ENCODE measurements around the gene RXRA. TPM values are rescaled to one million over a fixed set of nuclear protein-coding genes. Genes with fewer than 3 reads are reported as not detected.

The RXRA gene
- polyA plus RNA-seq, 1 of the 3 experiments (the other 2 are of a cell fraction): 7.6 TPM

DNA sequence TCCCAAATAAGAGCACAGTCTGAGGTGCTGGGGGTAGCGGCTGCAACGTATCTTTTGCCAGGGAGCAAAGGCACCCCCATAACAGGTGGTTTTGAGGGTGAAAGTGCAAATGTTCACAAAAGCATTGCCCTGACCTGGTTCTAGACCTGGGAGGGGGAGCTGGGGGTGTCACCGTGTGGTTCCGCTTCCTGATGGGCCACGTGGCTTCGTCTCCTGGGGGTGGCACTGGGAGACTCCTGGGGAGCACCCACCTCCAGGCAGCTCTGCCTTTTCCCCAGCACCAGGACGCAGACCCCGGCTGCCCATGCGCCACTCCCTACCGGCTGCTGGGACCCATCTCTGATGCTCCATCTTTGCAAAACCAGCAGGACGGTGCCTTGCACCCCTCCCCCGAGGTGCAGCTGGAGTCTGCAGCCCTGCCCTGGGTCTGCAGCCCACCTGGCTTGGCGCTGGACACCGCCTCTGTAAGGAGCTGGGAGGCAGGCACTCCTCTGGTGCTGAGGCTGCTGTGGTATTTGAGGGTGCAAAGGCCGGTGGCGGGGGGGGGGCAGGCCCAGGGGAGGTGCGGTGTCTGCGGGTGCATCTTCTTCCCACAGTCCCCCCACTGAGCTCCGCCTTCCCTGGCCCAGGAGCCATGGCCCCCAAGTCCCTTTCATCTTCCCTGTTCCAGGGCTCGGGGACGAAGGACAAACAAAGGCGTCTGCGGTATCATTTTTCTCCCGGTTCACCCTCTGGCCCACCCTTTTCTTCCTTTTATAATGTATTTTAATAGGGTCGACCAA is 29.8 kb upstream of the RXRA start:
- POLR2A ChIA-PET: no interaction called here
- Histone ChIP-seq H4K20me1 (ENCODE audit: insufficient read depth) (no peaks in the 10 kb centered on the region), H3K4me1 (ENCODE audit: control insufficient read depth in 1 of 2, insufficient read depth in 2 of 2, low read depth in 1 of 2, low read length in 1 of 2) (peaks cover 3 to 38% of the 10 kb centered on the region in 2 experiments; a peak in 1 of 4 replicates), H3K36me3 (replicated peaks in 1 of 2; ENCODE audit: control insufficient read depth in 1 of 2, insufficient read depth in 2 of 2, low read length in 1 of 2) (no peaks in the 10 kb centered on the region), H3K27me3 (ENCODE audit: insufficient read depth) (peaks cover 6% of the 10 kb centered on the region; the same call in 1 of the 2 replicates), H3K27ac (ENCODE audit: low read depth in 2 of 2, low read length in 1 of 2) (no peak overlapping the region), H3K79me2 (ENCODE audit: insufficient read depth) (no peaks in the 10 kb centered on the region), H3K4me2 (no peak overlapping the region), H3K4me3 (ENCODE audit: low read depth in 2 of 2, low read length in 1 of 2) (no peak overlapping the region), H3K9me3 (no peaks in the 10 kb centered on the region), H3F3A (replicated peaks; ENCODE audit: insufficient read depth) (no peaks in the 10 kb centered on the region), H3K9ac (no peak overlapping the region), H3K9me2 (no peaks in the 10 kb centered on the region), H2AFZ (ENCODE audit: low read depth) (no peak overlapping the region)
- 69% methylated on average over 16 of the region's 25 CpGs for WGBS (ENCODE audit: low lambda C conversion rate)
- TF ChIP-seq TAF1 (IDR thresholded peaks at IDR 0.05; ENCODE audit: borderline replicate concordance, low read depth, low read length): no peak
- CTCF ChIA-PET: interaction anchor here (0.6 to 3.7 kb wide), 5 partner anchors 29 to 1326 kb away, joined by 3 to 18 read pairs (median 3); no protein-coding TSS in a partner anchor
- DNase-seq: no peak

DNA sequence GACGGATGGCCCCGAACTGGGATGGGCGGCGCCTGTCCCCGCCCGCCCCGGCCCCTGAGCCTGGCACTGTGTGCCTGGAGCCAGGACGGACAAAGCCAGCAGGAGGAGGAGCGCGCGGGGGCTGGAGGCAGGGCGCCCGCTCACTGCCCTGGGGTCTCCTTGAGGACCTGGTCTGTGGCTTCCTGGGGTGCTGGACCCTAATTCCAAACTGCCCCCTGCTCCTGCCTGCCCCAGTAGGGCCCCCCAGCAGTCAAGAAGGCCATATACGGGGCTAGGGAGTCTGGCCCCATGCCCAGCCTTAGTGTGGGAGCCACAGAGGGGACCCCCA is 29.2 kb upstream of the RXRA start:
- H4K20me1 ChIP-seq (ENCODE audit: insufficient read depth): no peaks in the 10 kb centered on the region
- 91% methylated on average over 13 of the region's 14 CpGs for WGBS (ENCODE audit: low lambda C conversion rate)
- CTCF ChIA-PET: interaction anchor here (0.6 kb wide), 2 partner anchors 36 to 1325 kb away, joined by 3 read pairs; no protein-coding TSS in a partner anchor
- H3K9me3 ChIP-seq: no peaks in the 10 kb centered on the region
- no peaks in the 10 kb centered on the region for H3K36me3 ChIP-seq (replicated peaks in 1 of 2; ENCODE audit: control insufficient read depth in 1 of 2, insufficient read depth in 2 of 2, low read length in 1 of 2)
- no peak overlapping the region for H2AFZ ChIP-seq (ENCODE audit: low read depth)
- TF ChIP-seq, protein P1, sequence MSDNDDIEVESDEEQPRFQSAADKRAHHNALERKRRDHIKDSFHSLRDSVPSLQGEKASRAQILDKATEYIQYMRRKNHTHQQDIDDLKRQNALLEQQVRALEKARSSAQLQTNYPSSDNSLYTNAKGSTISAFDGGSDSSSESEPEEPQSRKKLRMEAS (IDR thresholded peaks at IDR 0.05; ENCODE audit: low read depth): no peak
- TF ChIP-seq RCOR1 (IDR thresholded peaks at IDR 0.05; ENCODE audit: low read length): no peak
- TF ChIP-seq, protein P2, sequence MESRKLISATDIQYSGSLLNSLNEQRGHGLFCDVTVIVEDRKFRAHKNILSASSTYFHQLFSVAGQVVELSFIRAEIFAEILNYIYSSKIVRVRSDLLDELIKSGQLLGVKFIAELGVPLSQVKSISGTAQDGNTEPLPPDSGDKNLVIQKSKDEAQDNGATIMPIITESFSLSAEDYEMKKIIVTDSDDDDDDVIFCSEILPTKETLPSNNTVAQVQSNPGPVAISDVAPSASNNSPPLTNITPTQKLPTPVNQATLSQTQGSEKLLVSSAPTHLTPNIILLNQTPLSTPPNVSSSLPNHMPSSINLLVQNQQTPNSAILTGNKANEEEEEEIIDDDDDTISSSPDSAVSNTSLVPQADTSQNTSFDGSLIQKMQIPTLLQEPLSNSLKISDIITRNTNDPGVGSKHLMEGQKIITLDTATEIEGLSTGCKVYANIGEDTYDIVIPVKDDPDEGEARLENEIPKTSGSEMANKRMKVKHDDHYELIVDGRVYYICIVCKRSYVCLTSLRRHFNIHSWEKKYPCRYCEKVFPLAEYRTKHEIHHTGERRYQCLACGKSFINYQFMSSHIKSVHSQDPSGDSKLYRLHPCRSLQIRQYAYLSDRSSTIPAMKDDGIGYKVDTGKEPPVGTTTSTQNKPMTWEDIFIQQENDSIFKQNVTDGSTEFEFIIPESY (IDR thresholded peaks at IDR 0.05; ENCODE audit: borderline replicate concordance, low read depth): no peak
- no peak for TF ChIP-seq ELF1 (IDR thresholded peaks at IDR 0.05)
- TF ChIP-seq TAF1 (IDR thresholded peaks at IDR 0.05; ENCODE audit: borderline replicate concordance, low read depth, low read length): no peak
- no peak for TF ChIP-seq FOXJ3 (CRISPR knock-in tag; IDR thresholded peaks at IDR 0.05)
- TF ChIP-seq YY1 (IDR thresholded peaks at IDR 0.05; ENCODE audit: low read depth): no peak
- TF ChIP-seq EP300 (IDR thresholded peaks at IDR 0.05; ENCODE audit: borderline replicate concordance in 1 of 2, low read depth in 1 of 2, low read length in 1 of 2): no peak
- TF ChIP-seq SMC3 (IDR thresholded peaks at IDR 0.05; ENCODE audit: low read depth, low read length): no peak
- no peak for TF ChIP-seq SIN3A (IDR thresholded peaks at IDR 0.05; ENCODE audit: borderline replicate concordance, low read depth, low read length)
- TF ChIP-seq EZH2phosphoT487 (IDR thresholded peaks at IDR 0.05; ENCODE audit: borderline replicate concordance, low read depth): no peak
- TF ChIP-seq GABPA (IDR thresholded peaks at IDR 0.05; ENCODE audit: low read depth): no peak
- TF ChIP-seq, protein P3, sequence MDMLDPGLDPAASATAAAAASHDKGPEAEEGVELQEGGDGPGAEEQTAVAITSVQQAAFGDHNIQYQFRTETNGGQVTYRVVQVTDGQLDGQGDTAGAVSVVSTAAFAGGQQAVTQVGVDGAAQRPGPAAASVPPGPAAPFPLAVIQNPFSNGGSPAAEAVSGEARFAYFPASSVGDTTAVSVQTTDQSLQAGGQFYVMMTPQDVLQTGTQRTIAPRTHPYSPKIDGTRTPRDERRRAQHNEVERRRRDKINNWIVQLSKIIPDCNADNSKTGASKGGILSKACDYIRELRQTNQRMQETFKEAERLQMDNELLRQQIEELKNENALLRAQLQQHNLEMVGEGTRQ (IDR thresholded peaks at IDR 0.05; ENCODE audit: borderline replicate concordance, low read depth, low read length): no peak
- no peak for TF ChIP-seq JUND (IDR thresholded peaks at IDR 0.05)
- no peak for TF ChIP-seq GATA2 (CRISPR knock-in tag; IDR thresholded peaks at IDR 0.05)
- TF ChIP-seq MEF2A (IDR thresholded peaks at IDR 0.05; ENCODE audit: borderline replicate concordance, low read depth): no peak
- TF ChIP-seq FOXM1 (IDR thresholded peaks at IDR 0.05; ENCODE audit: low read depth): no peak
- TF ChIP-seq, protein P4, sequence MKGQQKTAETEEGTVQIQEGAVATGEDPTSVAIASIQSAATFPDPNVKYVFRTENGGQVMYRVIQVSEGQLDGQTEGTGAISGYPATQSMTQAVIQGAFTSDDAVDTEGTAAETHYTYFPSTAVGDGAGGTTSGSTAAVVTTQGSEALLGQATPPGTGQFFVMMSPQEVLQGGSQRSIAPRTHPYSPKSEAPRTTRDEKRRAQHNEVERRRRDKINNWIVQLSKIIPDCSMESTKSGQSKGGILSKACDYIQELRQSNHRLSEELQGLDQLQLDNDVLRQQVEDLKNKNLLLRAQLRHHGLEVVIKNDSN (IDR thresholded peaks at IDR 0.05; ENCODE audit: borderline replicate concordance, low read depth): no peak
- no peak for TF ChIP-seq NRF1 (IDR thresholded peaks at IDR 0.05; ENCODE audit: low read depth, low read length)
- H3K27ac ChIP-seq (ENCODE audit: low read depth in 2 of 2, low read length in 1 of 2): no peak overlapping the region
- no peaks in the 10 kb centered on the region for H3K9me2 ChIP-seq
- H3F3A ChIP-seq (replicated peaks; ENCODE audit: insufficient read depth): no peaks in the 10 kb centered on the region
- no peak overlapping the region for H3K9ac ChIP-seq
- POLR2A ChIA-PET: no interaction called here
- H3K4me2 ChIP-seq: no peak overlapping the region
- H3K27me3 ChIP-seq (ENCODE audit: insufficient read depth): peaks cover 6% of the 10 kb centered on the region; the same call in 1 of the 2 replicates
- H3K79me2 ChIP-seq (ENCODE audit: insufficient read depth): no peaks in the 10 kb centered on the region
- DNase-seq: no peak
- peaks cover 3 to 34% of the 10 kb centered on the region in 2 experiments; a peak in 1 of 4 replicates for H3K4me1 ChIP-seq (ENCODE audit: control insufficient read depth in 1 of 2, insufficient read depth in 2 of 2, low read depth in 1 of 2, low read length in 1 of 2)
- no peak overlapping the region for H3K4me3 ChIP-seq (ENCODE audit: low read depth in 2 of 2, low read length in 1 of 2)
